Stimulated activated CD4-positive, alpha-beta T cell treated with anti-CD3 and anti-CD28 coated beads, TNF-alpha, amount 100 ng/mL, for 4 hours (primary cell): Measurements from ENCODE around the gene RLBP1.

Experiments used
- DNase-seq, 3 experiments: peaks; one replicate each; pipeline ENCODE4 v3.0.0-alpha.2; 2020; ENCODE audit warnings: low read depth in 3 of 3

The RLBP1 gene

GRCh38 chr15:89206908-89207331 lies 14.5 kb downstream of the RLBP1 start:
- DNase-seq: peak; percentile 52 to 71 (median 57)

DNA sequence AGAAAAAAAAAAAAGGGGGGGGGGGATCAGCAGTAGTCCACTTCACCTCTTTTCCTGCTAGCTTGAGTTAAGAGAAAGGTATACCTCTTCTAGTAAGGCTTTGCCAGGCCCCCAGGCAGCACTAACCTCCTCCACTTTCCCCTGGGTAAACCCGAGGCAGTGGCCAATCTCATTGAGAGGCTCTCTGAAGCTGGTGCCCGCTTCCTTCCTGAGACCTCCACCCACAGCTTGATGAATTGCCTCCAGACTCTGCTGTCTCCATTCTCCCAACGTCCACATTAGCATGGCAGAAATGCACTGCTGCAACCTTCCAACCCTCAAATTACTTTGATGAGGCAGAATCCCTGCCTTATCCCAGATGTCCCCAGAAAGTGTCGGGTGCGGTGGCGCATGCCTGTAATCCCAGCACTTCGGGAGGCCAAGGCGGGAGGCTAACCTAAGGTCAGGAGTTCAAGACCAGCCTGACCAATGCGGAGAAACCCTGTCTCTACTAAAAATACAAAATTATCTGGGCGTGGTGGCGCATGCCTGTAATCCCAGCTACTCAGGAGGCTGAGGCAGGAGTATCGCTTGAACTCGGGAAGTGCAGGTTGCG lies 15.3 kb downstream of the RLBP1 start:
- DNase-seq: no peak

DNA sequence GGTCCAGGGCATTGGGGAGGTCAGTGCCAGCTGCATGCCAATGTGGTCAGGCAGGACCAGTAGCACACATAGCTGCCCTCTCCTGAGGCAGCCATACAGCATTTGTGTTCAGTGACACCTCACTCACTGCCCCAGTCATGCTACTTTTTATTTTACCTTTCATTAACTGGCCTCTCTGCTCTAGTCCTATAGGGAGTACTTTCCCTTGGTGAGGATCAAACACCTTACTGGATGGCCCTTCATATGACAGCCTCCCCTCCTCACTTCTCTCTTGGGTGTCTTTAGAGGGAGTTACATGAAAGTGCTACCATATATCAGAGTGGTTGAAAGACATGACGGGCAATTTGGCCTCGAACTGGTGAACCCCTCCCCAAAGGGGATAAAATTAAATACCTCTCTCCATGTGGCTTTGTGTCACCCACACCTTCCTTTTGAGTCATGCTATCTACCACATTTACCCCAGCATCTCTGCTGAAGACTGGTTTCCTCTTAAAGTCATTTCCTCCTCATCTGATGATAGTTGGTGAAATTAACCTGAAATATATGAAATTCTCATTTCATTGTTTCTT lies 17.6 kb downstream of the RLBP1 start:
- no peak for DNase-seq

GRCh38 chr15:89201465-89202005 lies 19.8 kb downstream of the RLBP1 start:
- DNase-seq: no peak

GRCh38 chr15:89200182-89200581 lies 21.2 kb downstream of the RLBP1 start:
- no peak for DNase-seq

DNA sequence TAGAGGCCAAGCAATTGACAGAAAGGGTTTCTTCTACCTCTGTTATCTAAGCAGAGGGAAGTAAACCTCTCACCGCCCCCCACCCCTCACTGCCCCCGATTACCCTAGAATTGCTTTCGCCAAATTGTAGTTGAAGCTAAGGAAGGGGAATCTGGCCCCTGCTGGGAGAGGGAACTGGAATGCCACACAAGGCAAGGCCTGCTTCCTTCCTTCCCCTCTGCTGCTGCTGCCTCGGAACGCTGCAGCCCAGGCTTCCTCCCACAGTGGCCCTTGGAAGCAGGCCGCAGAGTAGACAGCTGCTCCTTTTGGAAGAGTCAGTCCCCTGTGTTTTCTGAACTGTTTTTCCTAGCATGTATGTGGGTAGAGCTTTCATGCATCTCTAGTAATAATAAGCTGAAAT lies 21.6 kb downstream of the RLBP1 start:
- no peak for DNase-seq

GRCh38 chr15:89198934-89199333 lies 22.4 kb downstream of the RLBP1 start:
- DNase-seq: no peak

DNA sequence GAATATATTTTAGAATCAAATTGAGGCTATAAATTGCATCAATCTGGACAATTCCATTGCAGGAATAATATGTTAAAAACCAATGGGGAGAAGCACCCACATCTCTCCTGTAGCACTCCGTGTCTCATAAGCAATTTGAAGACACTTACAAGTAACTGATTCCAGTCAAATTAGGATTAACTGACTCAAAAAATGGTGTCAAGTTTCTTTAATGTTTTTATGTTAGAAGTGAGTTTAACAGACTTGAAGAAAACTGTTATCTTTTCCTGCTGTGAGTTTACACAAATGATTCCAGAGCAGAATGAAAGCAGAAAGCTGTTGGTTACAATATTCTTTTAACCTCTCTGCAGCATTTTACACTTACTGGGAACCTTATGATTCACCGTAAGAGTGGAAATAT lies 23.2 kb downstream of the RLBP1 start:
- no peak for DNase-seq

GRCh38 chr15:89197503-89197971 lies 23.8 kb downstream of the RLBP1 start:
- DNase-seq: no peak

DNA sequence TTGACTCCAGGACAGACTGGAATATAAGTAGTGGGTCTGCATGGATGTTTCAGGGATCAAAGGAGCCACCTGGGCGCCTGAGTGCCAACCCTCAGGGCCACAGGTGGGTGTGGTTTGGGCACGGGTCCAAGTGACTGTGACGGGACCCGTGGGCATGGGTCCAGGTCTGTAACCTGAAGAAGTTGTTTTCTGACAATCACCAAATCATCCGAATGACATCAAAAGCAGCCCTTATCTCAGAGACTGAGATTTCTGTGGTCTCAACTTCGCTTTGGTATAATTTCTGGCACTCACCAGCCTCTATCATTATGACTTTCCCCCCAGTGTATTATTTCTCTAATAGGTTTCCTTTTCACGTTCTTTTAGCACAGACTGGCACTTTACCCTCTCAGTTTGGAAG lies 24.4 kb downstream of the RLBP1 start:
- DNase-seq: no peak

DNA sequence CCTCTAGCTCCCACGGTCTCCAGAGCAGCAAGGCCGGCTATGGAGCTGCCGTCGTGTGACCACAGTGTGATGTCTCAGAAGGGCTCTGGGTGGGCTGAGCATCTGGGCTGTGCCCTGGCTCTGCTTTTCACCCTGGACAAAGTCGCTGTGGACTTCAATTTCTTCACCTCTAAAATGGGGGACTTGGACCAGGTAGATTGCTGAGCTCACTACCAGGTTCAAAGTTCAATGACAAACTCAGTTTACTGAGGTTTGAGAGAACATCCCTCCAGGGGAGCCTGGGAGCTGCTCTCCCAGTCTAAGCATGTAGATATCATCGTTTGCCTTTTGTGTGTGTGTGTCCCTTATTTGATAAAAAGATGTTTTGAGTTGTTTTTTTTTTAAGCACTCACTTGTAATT lies 25.1 kb downstream of the RLBP1 start:
- no peak for DNase-seq

GRCh38 chr15:89195836-89196235 lies 25.5 kb downstream of the RLBP1 start:
- DNase-seq: no peak

DNA sequence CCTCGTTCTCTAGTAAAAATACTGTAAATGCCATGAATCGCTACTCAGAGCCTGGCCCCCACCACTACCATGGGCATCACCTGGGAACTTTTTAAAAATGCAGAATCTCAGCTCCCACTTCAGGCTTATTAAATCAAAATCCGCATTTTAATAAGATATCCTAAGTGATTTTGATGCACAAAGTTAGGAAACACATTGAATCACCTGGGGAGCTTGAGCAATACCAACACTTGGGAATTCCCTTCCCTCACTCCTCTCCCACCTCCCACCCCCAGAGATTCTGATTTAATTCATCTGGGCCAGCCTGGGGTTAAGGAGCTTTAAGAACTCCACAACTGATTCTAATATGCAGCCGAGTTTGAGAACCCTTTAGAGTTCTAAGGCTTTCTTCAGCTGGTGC lies 26.8 kb downstream of the RLBP1 start:
- DNase-seq: no peak

DNA sequence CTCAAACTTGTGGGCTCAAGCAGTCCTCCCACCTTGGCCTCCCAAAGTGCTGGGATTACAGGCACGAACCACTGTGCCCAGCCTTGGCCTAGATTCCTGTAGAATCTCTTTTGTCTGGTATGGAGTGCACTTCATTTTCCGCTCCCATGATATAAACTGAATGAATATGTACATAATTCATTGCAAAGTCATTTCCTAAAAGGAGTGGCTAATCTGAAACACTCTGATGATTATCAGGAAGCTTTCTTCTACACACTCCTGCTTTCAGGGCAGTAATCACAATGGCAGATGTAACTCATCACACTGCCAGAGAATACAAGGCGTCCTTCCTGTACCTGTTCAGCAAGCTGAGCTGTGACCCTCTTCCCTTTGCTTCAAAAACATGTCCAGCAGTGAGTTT lies 28.6 kb downstream of the RLBP1 start:
- DNase-seq: no peak

DNA sequence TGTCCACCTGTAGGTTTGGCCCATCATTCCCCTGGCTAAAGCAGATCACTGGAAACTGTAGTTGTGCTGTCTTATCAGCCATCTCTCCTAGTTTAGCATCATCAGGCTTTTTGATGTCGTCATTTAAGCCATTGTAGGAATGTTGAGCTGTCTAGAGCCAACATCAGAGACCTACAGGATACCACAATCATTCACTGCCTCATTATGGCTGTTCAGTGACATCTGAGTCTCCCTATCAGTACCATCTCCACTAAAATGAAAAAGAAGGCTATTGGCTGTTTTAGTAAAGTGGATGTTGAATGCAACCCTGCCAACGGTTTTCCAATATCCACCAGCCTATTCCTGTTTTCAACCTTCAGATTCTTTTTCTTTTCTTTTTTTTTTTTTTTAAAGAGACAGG lies 29.2 kb downstream of the RLBP1 start:
- no peak for DNase-seq

- no peak for DNase-seq
Observed at GRCh38 chr15:89187986-89188514, 33.3 kb downstream of the RLBP1 start.

DNA sequence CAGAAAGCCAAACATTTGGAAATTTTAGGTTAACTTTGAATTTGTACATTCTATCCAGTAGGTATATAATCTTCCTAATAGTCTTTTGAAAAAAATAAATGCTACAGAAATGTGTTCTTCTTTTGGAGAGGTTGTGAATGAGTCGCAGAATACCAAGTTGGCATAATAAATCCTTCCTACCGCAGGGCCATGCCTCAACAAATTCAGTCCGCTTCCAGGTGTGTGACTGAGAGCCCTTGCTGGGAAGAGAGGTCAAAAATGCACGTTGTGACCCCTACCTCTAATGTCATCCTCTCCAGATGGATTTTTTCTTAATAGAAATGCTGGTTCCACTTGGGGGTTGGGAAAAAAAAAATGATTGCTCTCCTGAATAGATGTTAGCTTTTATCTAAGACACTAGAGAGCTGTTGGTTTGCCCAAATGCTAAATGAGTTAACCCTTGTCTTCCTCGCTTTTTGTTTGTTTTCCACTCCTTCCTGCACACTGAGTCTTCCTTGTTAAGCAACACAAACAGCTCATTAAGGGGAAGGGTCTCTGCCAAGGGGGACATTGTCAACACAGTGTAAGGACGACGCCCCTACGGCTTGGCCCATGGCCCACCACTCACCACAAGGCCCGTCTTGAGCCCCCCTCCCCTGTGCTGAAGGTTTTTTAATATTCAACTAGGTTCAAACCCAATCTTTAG lies 33.9 kb downstream of the RLBP1 start:
- no peak for DNase-seq

DNA sequence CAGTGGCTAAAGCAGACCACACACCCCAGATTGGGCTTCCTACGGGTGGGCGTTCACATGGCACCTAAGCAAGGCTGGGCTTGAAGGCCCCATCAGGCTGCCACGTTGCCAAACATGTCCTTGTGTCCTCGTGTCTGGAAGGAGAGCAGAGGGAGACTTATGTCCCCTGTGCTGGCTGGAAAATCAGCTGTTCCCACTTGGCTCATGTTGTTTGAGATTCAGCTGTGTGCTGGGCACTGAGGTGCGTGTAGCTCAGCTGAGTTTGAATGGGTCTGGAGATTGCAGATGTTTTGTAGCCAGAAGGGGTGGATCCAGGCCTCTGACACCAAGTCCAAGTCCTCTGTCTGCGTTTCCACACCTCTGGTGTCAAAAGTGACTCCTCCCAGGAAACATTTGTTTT lies 34.6 kb downstream of the RLBP1 start:
- no peak for DNase-seq

DNA sequence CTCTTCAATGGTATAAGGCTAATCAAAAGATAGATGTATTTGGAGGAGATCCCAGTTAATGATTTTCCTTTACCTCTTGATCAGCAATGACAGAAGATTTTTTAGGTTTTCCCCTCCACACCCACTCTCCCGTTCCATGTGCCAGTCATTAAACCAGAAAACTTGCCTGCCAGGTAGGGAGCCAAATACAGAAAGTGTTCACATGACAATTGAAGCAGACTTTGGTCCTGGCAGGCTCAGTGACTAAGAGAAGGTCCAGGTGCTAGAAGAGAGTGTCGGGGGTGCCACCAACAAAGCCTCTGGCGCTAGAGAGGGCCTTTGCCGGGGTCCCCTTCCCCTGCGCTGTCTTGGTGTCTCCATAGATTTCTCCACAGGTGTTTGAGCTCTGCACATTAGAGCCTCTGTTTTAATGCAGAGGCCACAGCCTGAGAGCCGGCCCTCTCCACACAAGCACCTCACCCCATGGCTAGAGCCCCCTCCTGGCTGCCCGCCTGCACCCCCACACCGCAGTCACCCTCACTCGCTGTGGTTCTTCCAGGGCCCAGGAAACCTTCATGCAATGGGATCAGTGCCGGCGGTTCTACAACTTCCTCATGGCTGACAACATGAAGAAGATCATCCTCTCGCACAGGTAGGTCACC lies 36.4 kb downstream of the RLBP1 start:
- no peak for DNase-seq

GRCh38 chr15:89184357-89184756 lies 37.0 kb downstream of the RLBP1 start:
- DNase-seq: no peak

DNA sequence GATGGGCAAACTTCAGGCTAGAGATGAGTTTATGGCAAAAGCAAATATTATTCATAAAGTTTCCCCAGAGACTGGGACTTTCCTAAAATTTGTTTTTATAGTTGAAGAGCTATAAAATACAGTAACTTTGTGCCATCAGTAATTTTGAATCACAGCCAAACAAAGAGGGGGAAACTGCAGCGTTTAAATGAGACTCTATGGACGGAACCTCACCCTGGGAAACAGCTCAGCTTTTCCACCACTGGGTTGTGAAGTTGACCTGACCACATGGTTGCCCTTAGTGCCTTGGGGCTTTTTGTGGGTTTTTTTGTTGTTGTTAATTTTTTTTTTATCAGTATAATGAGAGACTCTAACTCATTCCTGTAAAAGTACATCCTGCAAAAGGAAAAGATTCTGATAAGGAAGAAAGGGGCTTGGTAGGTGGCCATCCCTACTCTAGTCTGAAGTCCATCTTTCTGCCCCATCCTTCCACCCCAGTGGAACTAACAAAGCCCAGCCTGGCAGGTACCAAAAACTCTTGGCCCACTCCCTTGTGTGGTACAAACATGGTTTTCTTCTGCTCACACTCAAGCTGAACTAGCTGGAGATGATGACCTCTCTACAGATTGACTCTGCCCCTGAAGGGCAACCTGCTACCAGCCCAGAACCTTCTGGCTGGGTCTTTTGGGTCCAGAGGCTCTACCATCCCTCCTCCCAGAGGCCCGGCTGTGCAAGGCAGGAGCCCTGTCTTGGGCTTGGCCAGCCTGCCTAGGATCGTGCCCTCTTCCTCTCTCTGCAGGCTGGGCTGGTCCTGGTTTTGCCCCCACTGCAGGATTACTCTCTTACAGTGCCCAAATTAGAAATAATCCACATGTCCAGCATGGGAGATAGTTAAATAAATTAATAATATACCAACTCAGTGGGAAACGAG lies 41.2 kb downstream of the RLBP1 start:
- DNase-seq: no peak
